SU-DHL-6 (cell line): ENCODE results near the gene FSTL4.

Experiments used
- H2AFZ ChIP-seq: fragments of 200-600 bp; sonication (generic); 2 replicates; pipeline ENCODE4 v1.6.1; 2014; ENCODE audit warnings: low read depth, mild to moderate bottlenecking, moderate library complexity, mixed read lengths, antibody characterized with exemption, low read length; ENCODE audit not compliant: severe bottlenecking
- H3F3A ChIP-seq: fragments of 200-600 bp; shearing (Covaris generic); 2 replicates; pipeline ENCODE4 v1.6.0; 2016; ENCODE audit warnings: antibody characterized with exemption, mild to moderate bottlenecking; ENCODE audit not compliant: insufficient read depth
- H3K27ac ChIP-seq: fragments of 200-600 bp; sonication (generic); 2 replicates; pipeline ENCODE4 v1.5.1; 2016; ENCODE audit warnings: low read depth, mild to moderate bottlenecking, low read length, moderate library complexity, mixed read lengths
- H3K27me3 ChIP-seq: fragments of 200-600 bp; sonication (generic), shearing (Covaris generic); 2 replicates; pipeline ENCODE4 v1.6.0; 2014; ENCODE audit warnings: mild to moderate bottlenecking, low read length
- H3K36me3 ChIP-seq: fragments of 200-600 bp; sonication (generic); 2 replicates; pipeline ENCODE4 v1.6.1; 2014; ENCODE audit warnings: mild to moderate bottlenecking, low read length, mixed read lengths
- H3K4me2 ChIP-seq: fragments of 300-600, 200-600 bp; shearing (Covaris generic), sonication (generic); 2 replicates; pipeline ENCODE4 v1.6.0; 2014; ENCODE audit warnings: low read length, low read depth, mild to moderate bottlenecking; ENCODE audit not compliant: poor library complexity, severe bottlenecking
- H3K4me3 ChIP-seq: fragments of 200-600 bp; sonication (generic); 2 replicates; pipeline ENCODE4 v1.5.1; 2014; ENCODE audit warnings: antibody characterized with exemption, low read length, mild to moderate bottlenecking, mixed read lengths; ENCODE audit not compliant: insufficient read depth, poor library complexity, severe bottlenecking
- H3K79me2 ChIP-seq: fragments of 200-600 bp; sonication (generic); 2 replicates; pipeline ENCODE4 v1.6.1; 2014; ENCODE audit warnings: mild to moderate bottlenecking, low read length, moderate library complexity; ENCODE audit not compliant: insufficient read depth
- H3K9ac ChIP-seq: fragments of 200-600 bp; sonication (generic); 2 replicates; pipeline ENCODE4 v1.7.0; 2014; ENCODE audit warnings: mild to moderate bottlenecking, low read length
- H3K9me2 ChIP-seq: fragments of 200-600 bp; sonication (generic); replicated peaks from 2 replicates; pipeline ENCODE4 v1.6.1; 2014; ENCODE audit warnings: low read length; ENCODE audit not compliant: insufficient read depth
- H3K9me3 ChIP-seq: fragments of 200-600 bp; sonication (generic); 2 replicates; pipeline ENCODE4 v1.6.1; 2014; ENCODE audit warnings: low read length, mixed read lengths; ENCODE audit not compliant: insufficient read depth
- H4K20me1 ChIP-seq: fragments of 200-600 bp; sonication (generic); 2 replicates; pipeline ENCODE4 v1.6.1; 2014; ENCODE audit warnings: low read depth, mild to moderate bottlenecking, antibody characterized with exemption, low read length, moderate library complexity, mixed read lengths
- EZH2phosphoT487 ChIP-seq: fragments of 200-600 bp; sonication (generic), shearing (Covaris generic); conservative IDR thresholded peaks from 2 replicates; pipeline ENCODE4 v1.6.1; 2018; ENCODE audit warnings: mild to moderate bottlenecking, antibody characterized with exemption, low read length, moderate library complexity, mixed read lengths
- TF ChIP-seq, protein P1 (sequence below): fragments of 200-600 bp; sonication (generic); IDR thresholded peaks from one replicate; pipeline ENCODE4 v1.5.1; 2017; ENCODE audit warnings: antibody characterized with exemption, mild to moderate bottlenecking, low read length, moderate library complexity; ENCODE audit not compliant: insufficient read depth, poor library complexity, severe bottlenecking

The FSTL4 gene

DNA sequence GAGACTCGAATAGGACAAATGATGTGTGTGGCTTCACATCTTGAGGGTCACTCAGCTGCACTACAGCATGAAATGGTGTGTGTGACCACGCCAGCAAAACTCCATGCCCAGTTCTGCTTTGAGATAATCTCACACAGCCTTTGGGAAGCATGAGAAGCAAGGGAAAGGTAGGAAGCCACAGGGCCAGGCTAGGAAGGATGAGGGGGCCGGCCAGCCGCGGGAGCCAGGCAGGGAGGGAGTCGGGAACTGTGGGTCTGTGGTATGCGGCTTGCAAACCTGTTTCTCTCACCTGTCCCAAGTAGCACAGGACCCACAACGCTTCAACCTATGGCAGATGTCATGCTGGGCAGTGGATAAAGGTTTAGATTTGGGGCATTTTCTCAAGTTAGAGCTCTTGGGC is 418.5 kb downstream of the FSTL4 start:
- no peaks in the 10 kb centered on the region for H3K9me2 ChIP-seq
- no peaks in the 10 kb centered on the region for H3K79me2 ChIP-seq
- no peaks in the 10 kb centered on the region for H4K20me1 ChIP-seq
- H3K36me3 ChIP-seq: no peaks in the 10 kb centered on the region
- H3K4me3 ChIP-seq: no peak overlapping the region
- no peaks in the 10 kb centered on the region for H3K9me3 ChIP-seq
- peaks cover 2% of the 10 kb centered on the region; the same call in 1 of the 2 replicates for H3K27me3 ChIP-seq
- no peak overlapping the region for H3K4me2 ChIP-seq
- no peaks in the 10 kb centered on the region for H3F3A ChIP-seq
- H3K9ac ChIP-seq: no peak overlapping the region
- TF ChIP-seq, protein P1, sequence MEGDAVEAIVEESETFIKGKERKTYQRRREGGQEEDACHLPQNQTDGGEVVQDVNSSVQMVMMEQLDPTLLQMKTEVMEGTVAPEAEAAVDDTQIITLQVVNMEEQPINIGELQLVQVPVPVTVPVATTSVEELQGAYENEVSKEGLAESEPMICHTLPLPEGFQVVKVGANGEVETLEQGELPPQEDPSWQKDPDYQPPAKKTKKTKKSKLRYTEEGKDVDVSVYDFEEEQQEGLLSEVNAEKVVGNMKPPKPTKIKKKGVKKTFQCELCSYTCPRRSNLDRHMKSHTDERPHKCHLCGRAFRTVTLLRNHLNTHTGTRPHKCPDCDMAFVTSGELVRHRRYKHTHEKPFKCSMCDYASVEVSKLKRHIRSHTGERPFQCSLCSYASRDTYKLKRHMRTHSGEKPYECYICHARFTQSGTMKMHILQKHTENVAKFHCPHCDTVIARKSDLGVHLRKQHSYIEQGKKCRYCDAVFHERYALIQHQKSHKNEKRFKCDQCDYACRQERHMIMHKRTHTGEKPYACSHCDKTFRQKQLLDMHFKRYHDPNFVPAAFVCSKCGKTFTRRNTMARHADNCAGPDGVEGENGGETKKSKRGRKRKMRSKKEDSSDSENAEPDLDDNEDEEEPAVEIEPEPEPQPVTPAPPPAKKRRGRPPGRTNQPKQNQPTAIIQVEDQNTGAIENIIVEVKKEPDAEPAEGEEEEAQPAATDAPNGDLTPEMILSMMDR: no peak
- no peak for TF ChIP-seq EZH2phosphoT487
- no peak overlapping the region for H2AFZ ChIP-seq
- no peak overlapping the region for H3K27ac ChIP-seq

DNA sequence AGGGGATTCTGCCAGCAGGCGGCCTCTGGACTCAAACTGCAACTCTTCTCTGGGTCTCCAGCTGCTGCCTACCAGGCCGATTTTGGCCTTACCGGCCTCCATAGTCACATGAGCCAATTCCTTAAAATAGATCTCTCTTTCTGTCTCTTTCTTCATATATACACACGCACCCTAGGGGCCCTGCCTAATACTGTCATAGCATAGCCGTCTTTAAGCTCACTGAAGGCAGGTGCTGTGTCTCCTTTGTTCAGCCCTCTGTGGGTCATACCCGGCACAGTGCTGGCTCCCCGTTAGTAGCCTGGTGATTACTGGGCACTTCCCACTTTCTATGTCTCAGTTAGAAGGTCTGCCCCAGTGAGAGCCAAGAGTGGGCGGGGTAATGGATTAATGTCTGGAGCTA is 419.6 kb downstream of the FSTL4 start:
- H3K27me3 ChIP-seq: peaks cover 2% of the 10 kb centered on the region; the same call in 1 of the 2 replicates
- no peaks in the 10 kb centered on the region for H4K20me1 ChIP-seq
- no peaks in the 10 kb centered on the region for H3K9me2 ChIP-seq
- no peak for TF ChIP-seq EZH2phosphoT487
- TF ChIP-seq, protein P1: no peak
- no peaks in the 10 kb centered on the region for H3K36me3 ChIP-seq
- H3K9ac ChIP-seq: no peak overlapping the region
- H3K4me2 ChIP-seq: no peak overlapping the region
- H3K4me3 ChIP-seq: no peak overlapping the region
- H3K9me3 ChIP-seq: no peaks in the 10 kb centered on the region
- H3F3A ChIP-seq: no peaks in the 10 kb centered on the region
- no peak overlapping the region for H2AFZ ChIP-seq
- H3K79me2 ChIP-seq: no peaks in the 10 kb centered on the region
- H3K27ac ChIP-seq: no peak overlapping the region

DNA sequence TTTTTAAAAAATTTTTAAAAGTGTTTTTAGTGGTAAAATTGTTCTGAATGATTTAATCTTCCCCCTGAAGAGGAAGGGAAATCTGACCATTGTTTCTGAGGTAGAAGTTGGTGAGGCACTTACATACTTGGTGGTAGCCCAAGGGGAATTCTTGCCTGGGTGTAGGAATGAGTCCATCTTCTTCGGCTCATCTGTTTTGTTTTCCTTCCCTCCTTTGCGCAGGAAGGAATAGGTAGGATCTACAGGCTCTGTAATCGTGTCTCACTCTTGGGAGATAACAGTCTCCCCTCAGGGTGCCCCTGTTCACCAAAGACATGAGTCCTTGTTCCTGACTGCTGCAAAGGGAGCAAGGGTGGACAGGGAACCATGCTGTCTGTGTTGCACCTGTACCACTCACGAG is 422.5 kb downstream of the FSTL4 start:
- Histone ChIP-seq H3K36me3 (no peaks in the 10 kb centered on the region), H3K9me3 (no peaks in the 10 kb centered on the region), H3K79me2 (no peaks in the 10 kb centered on the region), H3K9me2 (no peaks in the 10 kb centered on the region), H3K9ac (no peak overlapping the region), H4K20me1 (no peaks in the 10 kb centered on the region), H3K27ac (no peak overlapping the region), H3K4me2 (no peak overlapping the region), H3K4me3 (no peak overlapping the region), H3F3A (no peaks in the 10 kb centered on the region), H3K27me3 (no peaks in the 10 kb centered on the region), H2AFZ (no peak overlapping the region)
- TF ChIP-seq EZH2phosphoT487: no peak
- TF ChIP-seq, protein P1: no peak
